ENCODE results near the gene LEPROT.
A peak's percentile ranks its signal among the peaks of the same experiment; 100 is the strongest.
"Not testable (repeated sequence)": the region's sequence is repeated elsewhere in the genome, so short reads cannot be mapped to it uniquely, and the experiment has no call there.

LEPROT gene

DNA sequence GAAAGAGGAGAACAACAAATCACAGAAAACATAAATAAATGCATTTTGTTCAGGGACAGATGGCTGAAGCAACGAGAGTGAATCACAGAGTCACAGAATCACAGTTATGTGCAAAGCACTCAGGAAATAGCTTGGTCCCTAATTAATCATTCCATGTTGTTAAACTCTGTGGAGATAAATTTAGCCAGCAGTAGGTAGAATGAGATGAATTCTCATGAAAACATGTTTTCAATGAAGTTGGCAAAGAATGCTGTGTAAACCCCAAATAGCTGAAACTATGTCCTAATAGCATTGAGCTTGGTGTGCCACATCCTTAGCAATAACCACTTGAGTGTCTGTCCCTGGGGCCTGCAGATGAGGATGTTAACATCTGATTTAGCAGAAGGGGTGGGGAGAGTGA, 20.4 kb downstream of the LEPROT start:
- no peak for DNase-seq

DNA sequence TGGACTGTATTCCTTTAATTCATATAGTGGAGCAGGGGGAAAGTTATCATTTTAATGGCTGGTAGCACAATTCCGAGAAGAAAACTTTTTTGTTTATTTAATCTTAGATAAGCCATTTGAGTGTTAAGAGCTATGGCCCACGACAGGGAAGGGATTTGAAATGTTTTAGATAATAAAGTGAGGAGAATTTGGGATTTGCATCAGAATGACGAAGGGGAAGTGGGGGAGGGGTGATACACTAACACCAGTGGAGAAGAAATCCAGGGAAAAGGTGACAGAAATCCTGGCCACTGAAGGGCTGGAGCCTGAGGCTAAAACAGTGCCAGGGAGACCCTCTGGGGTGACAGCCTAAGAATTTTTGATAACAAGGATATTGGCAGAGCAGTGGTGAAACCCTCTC, 21.0 kb downstream of the LEPROT start:
- DNase-seq, result no peak

DNA sequence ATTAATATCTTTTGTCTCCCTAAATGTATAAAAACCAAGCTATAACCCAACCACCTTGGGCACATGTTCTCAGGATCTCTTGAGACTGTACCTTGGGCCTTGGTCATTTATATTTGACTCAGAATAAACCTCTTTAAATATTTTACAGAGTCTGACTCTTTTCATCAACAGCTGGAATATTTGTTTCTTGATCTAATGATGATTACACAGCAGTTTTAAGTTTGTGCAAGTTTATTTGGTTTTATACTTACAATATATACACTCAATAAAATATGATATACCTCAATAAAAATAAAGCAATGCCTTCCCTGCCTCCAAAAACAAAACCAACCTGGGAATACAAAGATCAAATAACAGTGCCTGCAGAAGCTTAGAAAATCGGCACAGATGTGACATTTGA, 22.0 kb downstream of the LEPROT start:
- no peak for DNase-seq

DNA sequence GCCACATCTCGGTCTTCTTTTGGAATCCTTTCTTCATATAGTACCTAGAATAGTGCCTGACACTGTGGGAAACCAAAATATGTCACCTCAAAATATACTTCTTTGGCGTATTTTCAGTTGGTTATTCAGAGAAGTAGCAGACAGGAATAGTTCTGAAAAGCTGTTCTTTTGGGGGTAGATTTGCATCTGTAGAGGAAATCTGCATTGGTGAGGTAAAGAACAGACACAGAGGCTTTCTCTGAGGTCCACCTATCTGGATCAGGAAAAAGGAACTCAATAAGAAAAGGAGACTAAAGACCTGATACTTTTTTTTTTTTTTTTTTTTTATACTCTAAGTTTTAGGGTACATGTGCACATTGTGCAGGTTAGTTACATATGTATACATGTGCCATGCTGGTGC, 23.2 kb downstream of the LEPROT start:
- DNase-seq, result no peak

DNA sequence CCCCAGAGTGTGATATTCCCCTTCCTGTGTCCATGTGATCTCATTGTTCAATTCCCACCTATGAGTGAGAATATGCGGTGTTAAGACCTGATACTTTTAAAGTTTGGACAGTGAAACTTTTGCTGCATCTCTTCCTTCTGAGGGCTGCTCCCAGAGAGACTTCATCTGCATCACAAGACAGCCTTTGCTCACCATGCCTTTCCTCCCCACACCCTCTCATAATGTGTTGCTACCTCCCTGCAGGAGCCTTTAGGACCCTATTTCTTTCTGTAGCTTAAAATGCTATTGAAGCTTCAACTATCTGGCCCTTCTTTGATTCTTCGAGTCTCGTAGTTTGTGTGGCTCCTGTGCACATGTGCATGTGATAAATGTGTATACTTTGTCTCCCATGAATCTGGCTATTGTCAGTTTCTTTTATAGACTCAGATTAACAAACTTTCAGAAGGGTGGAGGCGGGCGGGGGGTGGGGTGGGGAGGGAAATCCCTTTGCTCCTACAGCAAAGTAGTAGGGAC, 23.7 kb downstream of the LEPROT start:
- no peak for DNase-seq

DNA sequence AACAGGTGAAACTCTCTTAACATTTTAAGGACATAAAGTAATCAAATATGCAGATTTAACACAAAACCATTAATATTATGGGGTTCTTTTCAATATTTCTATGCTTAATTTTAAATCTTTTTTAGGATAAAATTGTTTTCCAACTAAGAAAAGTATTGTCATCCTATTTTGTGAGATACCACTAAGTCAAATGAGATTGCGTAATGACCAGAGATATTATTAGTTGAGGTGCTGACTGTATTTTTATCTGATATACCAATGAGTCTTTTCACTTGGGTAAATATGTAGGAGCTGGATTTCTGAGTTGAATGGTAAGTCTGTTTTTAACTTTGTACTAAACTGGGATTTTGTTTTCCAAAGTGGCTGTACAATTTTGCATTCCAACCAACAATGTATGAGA, 25.4 kb downstream of the LEPROT start:
- no peak for DNase-seq

DNA sequence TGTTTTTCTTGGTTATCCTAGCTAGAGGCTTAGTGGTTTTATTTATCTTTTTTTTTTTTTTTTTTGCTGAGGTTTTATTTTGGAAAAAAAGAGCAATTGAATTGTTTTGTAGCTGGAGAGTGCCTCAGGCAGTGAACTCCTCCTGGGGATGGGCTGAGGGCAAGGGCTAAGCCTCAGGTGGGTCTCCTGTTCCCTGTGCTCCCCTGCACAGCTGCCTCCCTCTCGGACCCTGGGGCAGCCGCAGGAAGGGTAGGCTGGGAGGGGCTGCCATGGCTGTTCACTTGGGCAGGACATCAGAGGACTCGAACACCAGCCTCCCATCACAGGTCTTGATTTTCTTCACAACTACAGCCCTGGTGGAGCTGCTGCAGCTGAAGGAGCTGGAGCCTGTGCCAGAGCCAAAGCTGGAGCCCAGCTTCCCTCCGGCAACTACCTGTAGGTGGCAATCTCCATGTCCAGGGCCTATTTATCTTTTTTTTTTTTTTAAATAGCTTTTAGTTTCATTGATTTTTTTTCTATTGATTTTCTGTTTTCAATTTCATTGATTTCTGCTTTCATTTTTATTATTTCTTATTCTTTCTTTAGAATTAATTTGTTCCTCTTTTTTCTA, 28.9 kb downstream of the LEPROT start:
- DNase-seq, result no peak

DNA sequence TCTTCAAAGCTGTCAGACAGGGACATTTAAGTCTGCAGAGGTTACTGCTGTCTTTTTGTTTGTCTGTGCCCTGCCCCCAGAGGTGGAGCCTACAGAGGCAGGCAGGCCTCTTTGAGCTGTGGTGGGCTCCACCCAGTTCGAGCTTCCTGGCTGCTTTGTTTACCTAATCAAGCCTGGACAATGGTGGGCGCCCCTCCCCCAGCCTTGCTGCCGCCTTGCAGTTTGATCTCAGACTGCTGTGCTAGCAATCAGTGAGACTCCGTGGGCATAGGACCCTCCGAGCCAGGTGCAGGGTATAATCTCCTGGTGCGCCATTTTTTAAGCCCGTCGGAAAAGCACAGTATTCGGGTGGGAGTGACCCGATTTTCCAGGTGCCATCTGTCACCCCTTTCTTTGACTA, 35.2 kb downstream of the LEPROT start:
- DNase-seq, result not testable (repeated sequence)

DNA sequence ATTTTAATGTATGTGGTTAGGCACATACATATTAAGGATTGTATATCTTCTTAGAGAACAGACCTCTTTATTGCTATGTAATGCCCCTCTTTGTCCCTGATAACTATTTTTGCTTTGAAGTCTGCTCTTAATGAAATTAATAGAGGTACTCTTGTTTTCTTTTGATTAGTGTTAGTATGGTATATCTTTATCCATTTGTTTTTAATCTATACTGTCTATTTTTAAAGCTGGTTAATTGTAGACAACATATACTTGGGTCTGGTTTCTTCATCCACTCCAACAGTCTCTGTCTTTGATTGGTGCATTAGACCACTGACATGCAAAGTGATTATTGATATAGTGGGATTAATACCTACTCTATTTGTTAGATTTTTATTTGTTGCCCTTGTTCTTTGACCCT, 36.0 kb downstream of the LEPROT start:
- no peak for DNase-seq

DNA sequence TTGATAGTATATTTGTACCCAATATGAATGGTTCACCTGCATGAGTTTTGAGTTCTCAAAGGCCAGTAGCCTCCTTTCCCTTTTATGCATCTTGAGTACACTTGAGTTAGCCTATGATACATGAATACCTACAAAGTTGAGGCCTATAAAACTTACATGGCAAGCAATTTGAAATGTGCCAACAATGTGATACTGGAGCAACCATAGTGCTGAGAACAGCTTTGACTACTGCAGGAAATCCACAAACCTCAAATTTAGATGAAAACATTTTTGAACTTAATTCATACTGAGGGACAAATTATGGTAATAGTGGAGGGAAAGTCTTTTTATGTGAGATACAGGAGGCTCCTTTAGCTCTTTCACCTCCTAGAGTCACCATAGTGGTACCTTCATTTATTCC, 37.4 kb downstream of the LEPROT start:
- no peak for DNase-seq

DNA sequence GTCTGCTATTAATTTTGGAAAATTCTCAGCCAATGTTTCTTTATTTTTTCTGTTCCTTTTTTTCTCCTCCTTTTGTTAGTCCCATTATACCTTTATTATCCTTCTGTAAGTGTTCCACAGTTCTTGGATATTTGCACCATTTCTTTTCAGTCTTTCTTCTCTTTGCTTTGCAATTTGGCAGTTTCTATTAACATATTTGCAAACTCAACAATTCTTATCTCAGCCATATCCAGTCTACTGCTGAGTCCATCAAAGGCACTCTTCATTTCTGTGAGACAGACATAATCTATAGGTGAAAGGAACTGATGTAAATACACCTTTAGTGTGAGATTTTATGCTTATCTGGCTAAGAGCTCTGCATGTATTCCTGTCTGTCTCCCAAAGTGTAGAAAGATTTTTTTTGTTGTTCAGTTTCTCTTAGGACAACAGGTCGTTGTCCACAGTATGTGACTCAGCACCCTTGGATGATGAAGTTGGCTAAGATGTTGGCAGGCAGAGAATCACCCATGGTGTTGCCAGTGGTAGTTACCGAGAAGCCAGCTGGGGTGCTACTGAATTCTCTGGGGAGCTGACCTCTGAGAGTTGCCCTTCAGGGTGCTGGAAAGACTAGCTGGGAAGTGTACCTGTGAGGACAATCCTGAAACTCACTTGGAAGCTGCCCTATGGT, 38.4 kb downstream of the LEPROT start:
- DNase-seq, result no peak

DNA sequence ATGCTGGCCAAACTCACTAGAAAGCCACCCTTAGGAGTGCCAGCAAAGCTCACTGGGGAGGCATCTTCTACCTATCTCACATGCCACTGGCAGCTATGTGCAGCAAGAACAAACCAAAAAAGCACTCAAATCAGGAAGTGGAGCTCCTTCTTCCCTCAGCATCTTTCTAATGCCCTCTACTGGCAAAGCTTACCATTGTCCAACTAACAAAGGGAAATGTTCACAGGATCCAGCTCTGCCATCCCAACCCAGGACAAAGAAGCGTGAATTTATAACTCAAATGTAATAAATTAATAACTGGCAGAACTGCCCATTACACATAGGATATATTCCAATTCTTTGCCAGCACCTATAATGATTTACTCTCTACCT, 38.9 kb downstream of the LEPROT start:
- peak; percentile 79 for DNase-seq

DNA sequence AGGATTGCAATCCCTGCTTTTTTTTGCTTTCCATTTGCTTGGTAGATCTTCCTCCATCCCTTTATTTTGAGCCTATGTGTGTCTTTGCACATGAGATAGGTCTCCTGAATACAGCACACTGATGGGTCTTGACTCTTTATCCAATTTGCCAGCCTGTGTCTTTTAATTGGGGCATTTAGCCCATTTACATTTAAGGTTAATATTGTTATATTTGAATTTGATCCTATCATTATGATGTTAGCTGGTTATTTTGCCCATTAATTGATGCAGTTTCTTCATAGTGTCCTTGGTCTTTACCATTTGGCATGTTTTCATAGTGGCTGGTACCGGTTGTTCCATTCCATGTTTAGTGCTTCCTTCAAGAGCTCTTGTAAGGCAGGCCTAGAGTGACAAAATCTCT, 45.4 kb downstream of the LEPROT start:
- not testable (repeated sequence) for DNase-seq

DNA sequence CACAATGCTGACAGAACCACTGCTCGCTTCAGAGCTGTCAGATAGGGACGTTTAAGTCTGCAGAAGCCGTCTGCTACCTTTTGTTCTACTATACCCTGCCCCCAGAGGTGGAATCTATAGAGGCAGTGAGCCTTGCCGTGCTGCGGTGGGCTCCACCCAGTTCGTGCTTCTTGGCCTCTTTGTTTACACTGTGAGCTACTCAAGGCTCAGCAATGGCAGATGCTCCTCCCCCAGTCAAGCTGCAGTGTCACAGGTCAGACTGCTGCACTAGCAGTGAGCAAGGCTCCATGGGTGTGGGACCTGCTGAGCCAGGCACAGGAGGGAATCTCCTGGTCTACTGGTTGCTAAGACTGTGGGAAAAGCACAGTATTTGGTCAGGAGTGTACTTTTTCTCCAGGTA, 47.1 kb downstream of the LEPROT start:
- peak; percentile 80 for DNase-seq

DNA sequence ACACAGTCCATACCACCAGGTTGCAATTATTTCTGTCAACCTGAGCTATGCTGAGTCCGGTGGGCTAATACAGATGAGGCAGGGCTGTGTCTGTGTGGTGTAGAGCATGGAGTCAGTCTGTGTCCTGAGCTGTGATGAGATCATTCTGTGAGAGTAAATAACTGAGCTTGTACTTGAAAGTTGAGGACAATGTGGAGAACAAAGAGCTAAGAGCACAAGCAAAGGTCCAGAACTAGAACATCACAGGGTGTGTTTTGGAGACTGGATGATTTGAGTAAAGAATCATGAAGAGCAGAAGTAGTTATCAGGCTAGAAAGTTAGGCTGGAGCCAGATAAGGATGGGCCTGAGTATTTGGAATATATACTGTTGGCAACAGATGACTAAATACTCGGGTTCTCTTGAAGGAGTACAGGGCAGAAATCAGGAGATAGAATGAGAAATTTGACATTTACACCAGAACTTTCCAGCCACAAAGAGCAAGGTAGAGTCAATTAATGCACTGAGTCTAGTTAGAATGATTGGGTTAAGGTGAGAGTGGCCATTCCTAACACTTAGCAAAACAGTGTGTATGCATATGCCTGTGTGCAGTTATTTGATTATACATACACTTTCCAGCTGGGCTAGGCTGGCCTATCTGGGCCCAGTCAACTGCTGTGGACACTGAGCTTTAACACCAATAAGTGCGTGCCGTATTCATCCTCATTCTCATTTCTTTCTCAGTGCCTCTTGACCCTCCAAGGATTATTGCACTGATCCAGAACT, 48.8 kb downstream of the LEPROT start:
- DNase-seq, result peak; percentile 58

DNA sequence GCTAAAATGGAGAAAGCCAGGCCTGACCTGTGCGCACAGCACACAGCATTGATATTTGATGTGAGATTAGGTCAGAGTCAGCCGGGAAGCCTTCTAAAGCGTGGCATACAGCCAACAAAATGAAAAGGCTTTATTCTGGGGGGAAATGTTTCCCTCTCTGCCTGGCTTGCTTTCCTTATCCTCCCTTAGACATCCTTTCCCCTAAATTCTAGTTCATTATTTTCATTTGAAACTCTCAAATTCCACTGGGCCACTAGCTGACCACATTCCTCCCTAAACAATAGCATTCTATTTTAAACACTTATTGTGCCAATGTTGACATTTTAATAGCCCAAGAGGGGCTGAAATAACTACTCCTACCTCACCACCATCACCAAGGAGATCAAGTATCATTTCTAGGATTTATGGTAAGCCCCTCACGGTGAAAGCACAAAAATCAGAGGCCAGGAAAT, 49.4 kb downstream of the LEPROT start:
- no peak for DNase-seq

DNA sequence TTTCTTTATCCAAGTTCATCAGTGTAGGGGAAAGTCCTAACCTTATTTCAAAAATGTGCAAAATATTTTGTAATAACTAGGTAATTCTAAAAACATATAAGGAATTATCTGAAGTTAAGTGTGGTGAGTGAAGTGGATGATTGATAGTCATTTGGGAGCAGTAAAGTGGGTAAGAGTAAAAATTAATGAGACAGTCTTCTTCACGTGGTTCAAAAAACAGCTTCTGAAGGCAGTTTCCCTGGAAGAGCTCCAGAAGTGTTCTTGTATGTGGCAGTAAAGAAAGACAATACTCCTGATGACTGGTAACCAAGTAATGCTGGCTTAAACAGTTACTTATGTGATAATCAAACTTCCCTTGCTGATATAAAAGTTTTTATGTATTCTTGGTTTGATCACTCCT, 50.3 kb downstream of the LEPROT start:
- no peak for DNase-seq

DNA sequence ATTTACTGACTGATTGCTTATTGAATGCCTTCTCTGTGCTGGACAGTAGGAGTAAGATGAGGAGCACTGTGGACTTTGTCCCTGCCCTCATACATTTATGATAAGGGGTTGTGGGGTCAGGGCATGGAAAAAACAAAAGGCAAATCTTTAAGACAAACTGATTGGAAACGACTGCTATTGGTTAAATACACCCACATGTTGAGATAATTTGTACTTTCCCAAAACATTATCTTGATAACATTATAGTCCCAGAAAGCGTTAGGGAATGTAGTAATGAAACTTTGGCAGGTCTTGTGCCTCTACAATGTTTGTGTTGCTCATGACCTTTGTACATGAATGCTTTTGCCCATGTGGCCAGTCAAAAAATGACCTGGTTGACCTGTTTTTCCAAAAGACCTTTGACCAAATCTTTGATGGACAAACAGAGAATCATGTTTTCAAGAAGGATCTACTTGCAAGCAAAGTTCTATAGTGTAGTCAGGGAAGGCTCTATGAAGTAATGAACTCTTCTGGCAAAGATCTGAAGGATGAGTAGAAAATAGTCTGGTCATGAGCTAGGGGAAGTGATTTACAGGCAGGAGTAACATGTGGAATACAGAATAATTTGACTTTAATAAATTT, 50.9 kb downstream of the LEPROT start:
- DNase-seq, result no peak

DNA sequence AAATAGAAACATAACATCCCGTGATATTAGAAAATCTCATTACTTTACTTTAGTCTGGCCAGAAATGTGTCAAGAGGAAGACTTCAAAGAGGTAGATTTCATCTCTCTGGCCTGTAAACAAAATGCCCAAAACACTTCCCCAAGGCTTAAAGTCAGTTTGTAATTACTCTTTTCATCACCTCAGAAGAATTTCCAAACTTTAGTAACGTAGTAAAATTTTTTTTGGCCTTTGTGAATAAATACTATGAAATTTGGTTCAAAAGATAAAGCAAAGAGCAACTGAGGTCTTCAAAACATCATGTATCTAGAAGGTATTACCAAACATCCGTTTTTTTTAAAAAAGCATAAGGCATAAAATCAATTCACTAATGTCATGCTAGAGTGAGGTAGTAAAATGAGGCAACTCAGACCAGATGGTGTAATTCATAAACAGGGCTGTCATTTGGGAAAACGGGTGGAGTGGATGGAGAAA, 51.4 kb downstream of the LEPROT start:
- DNase-seq, result no peak

DNA sequence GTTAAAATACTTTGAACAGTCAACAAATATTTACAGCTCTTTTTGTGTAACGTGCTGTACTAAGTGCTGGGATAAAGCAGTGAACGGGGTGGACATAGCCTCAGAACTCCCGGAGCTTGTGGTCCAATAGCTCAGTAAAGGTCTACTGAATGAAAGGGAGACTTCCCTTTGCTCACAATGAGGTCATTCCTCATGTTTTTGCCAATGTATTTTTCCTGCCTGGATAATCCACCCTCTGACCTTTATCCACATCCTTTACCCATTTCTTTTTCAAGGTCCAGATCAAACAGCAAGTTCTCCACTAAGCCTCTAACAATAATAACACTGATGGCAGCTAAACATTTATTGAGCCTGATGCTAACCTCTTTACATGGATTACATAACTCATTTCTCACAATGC, 55.9 kb downstream of the LEPROT start:
- no peak for DNase-seq

DNA sequence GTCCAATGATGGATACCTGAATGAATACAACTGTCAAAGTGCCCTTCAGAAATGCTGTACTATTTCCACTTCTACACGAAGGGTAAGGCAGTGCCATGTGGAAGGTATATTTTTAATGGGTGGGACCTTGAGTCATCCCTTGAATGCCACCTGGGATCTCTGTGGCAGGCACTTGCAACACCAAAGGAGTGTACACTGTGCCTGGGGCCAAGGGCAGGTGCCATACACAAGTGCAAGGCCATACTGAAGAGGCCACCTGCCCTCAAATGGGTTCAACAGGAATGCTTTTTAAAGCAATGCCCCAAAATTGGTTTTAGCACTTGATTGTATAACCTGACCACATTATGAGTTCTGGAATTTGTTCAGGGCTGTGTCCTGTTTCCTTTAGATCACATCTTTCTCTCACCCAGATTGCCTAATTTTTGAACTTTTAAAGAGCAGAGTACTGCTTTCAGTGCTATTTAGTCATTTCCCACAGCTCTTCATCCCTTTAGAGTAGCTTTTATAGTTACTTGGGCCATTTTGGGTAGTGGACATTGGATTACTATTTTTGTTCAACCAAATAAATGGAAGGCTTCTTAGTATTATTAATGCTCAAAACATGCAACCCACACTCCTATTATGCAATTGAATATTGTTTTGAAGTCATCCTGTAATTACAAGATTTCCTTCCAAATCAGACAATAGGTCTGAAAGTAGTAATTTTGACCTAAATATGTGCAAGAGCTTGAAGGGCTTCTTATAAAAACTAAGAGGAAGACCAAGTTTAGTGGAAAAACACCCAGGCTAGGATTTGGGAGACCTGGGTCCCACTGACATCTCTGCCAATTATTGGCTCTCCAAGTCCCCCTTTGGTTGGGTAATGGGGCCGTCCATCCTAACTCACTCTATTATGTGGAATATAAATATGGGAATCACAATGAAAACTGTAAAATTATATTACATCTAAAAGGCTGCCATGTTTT, 57.2 kb downstream of the LEPROT start:
- DNase-seq, result peak; percentile 7

DNA sequence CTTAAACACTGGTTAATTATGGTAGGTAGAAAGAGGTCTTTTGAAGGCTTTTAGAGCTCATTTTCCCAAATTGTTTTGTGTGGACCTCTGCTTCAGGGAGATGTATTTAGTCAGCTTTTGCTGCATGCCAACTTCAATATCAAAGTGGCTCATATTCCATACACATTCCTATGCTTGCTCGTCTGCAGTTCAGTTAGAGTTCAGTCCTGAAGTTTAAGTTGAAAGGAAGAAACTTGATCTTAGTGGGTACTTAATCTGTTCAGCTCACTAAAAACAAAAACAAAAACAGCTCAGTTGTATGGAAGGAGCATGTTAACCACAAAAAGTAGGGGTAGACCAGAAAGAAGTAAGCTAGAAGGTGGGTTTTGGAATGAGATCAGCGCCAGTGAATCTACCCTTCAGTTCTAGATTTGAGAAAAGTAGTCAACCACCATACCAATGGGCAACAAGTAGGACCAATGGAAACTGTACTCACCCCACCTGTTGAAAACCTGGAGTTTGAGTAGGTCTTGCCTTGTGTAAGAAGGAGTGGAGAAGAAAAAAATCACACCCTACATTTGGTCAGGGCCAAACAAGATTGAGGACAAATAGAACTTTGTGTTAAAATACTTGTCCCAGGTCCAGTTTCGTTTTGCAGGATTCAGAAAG, 58.0 kb downstream of the LEPROT start:
- no peak for DNase-seq

Data from OCI-M1 (cell line).